ENCODE measurements around the gene SERTAD2. TPM values are rescaled to one million over a fixed set of nuclear protein-coding genes. Genes with fewer than 3 reads are reported as not detected.

SERTAD2 gene
- total and polyA plus RNA-seq, 10 donors: 10.4 to 61.4 (median 41.1) TPM

DNA sequence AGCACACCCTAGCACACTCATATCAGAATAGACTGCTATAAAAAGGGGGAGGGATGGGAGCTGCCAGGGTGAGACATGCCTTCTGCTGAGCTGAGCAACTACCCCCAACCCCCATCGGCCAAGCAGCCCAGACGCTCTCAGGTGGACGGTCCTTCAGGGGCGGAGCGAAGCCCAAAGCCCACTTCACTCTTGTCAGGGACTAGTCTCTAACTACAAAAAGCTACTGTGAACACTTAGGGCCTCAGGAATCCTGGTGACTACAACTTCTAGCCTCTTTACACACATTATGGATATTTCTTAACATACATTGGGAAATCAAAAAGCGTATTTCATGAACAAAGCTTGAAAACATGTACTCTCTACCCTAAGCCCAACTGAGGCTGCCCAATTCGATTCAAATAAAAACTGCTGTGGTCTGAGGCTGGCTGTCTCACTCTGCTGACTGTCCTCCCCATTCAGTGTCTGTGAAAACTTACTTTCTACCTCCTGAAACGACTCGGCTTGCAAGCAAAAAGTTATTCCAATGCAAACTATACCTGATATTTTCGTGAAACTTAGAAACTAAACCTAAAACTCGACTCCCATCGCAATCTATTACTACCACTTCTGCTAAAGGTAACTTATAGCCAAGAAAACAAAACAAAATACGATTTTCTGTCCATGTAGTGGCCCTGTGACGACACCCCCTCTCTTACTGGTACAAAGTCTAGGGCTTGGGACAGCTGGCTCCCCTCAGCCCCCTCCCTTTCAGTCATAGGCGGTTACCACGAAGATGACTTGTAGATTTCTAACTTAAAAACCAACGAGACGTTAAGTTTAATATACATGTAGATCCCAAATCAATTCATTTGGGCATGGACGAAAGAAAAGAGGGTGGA lies 1.2 kb downstream of the SERTAD2 start:
- DNase-seq: no peak
- peak overlapping the region; percentile 62 to 91 (median 69) for H3K4me3 ChIP-seq
- intact Hi-C loops (cut with DNase I; ENCODE audit: low total_unique reads): loop anchor here (5.0 kb wide), 1 partner anchor 100 kb away; no protein-coding TSS in a partner anchor
- 1 to 4% (median 2%) methylated on average over 19 of the region's 19 CpGs for WGBS, 5 donors
- peaks cover 59 to 87% (median 79%) of the 10 kb centered on the region in 6 donors for H3K4me1 ChIP-seq
- H3K27me3 ChIP-seq (replicated peaks in 1 of 7): no peaks in the 10 kb centered on the region
- H3K36me3 ChIP-seq: no peaks in the 10 kb centered on the region
- H3K9me3 ChIP-seq: no peaks in the 10 kb centered on the region
- TF ChIP-seq POLR2AphosphoS5 (IDR thresholded peaks at IDR 0.05): peak in 1 of 3 donors; percentile 69
- TF ChIP-seq, protein P1, sequence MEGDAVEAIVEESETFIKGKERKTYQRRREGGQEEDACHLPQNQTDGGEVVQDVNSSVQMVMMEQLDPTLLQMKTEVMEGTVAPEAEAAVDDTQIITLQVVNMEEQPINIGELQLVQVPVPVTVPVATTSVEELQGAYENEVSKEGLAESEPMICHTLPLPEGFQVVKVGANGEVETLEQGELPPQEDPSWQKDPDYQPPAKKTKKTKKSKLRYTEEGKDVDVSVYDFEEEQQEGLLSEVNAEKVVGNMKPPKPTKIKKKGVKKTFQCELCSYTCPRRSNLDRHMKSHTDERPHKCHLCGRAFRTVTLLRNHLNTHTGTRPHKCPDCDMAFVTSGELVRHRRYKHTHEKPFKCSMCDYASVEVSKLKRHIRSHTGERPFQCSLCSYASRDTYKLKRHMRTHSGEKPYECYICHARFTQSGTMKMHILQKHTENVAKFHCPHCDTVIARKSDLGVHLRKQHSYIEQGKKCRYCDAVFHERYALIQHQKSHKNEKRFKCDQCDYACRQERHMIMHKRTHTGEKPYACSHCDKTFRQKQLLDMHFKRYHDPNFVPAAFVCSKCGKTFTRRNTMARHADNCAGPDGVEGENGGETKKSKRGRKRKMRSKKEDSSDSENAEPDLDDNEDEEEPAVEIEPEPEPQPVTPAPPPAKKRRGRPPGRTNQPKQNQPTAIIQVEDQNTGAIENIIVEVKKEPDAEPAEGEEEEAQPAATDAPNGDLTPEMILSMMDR (IDR thresholded peaks at IDR 0.05 in 8 of 11, conservative IDR thresholded peaks at IDR 0.05 in 3 of 11): no peak
- peak overlapping the region; percentile 99 to 100 (median 100) for H3K27ac ChIP-seq

DNA sequence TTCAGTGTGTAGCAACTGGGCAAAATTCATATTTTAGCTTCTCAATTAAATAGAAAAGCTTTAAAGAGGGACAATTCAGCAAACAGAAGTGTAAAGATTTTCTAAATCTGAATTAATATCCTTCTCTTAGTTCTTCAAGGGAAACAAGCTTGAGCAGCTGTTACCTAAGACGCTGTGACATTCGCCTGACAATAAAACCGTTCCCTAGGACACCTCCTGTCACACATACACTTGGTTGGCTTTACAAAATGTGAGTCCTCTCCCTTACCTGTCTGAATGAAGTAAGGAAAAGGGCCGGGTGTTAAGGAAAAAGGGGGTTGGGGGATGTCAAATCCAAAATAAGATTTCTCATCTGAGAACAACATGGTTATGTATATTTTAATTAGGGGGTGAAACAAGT lies 2.1 kb downstream of the SERTAD2 start:
- Histone ChIP-seq H3K27me3 (replicated peaks in 1 of 7) (no peaks in the 10 kb centered on the region), H3K4me3 (peak overlapping the region in 3 of 8 donors; percentile 62 to 91 (median 69)), H3K4me1 (peaks cover 61 to 87% (median 79%) of the 10 kb centered on the region in 6 donors), H3K27ac (peak overlapping the region in 7 of 8 donors; percentile 8 to 100 (median 99)), H3K36me3 (no peaks in the 10 kb centered on the region), H3K9me3 (no peaks in the 10 kb centered on the region)
- 26 to 41% (median 33%) methylated on average over 4 of the region's 4 CpGs for WGBS, 5 donors
- no peak for DNase-seq
- intact Hi-C loops (cut with DNase I; ENCODE audit: low total_unique reads): loop anchor here (5.0 kb wide), 1 partner anchor 101 kb away; no protein-coding TSS in a partner anchor
- TF ChIP-seq POLR2A (IDR thresholded peaks at IDR 0.05): no peak
- TF ChIP-seq, protein P1 (IDR thresholded peaks at IDR 0.05 in 8 of 11, conservative IDR thresholded peaks at IDR 0.05 in 3 of 11): no peak
- TF ChIP-seq POLR2AphosphoS5 (IDR thresholded peaks at IDR 0.05): no peak

DNA sequence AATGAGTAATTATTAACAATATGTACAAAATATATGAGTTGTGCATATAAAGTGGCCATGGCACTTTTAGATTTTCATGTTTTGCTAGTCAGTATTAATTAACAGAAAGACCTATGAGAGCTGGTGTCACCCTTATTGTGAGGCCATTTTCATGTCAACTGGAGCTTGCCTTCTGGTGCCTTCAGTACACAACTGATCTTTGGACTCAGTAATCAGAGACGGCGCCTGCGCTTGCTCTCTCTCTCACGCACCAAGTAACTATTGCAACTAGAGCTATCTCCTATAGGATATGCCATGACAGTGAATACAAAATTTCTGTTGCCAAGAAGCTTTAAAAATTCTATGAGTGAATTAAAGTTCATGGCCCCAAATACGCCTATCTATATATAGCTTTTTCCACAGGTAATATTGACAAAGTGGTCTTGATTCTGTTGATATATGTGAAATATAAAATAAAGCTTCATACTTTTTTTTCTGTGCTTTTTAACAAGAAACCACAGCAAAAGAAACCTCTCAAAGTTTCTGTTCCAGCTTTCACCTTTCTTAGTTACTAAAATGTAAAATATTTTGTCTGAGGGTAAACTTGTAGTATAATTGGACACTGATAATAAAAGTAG lies 2.9 kb downstream of the SERTAD2 start:
- TF ChIP-seq, protein P1 (IDR thresholded peaks at IDR 0.05 in 8 of 11, conservative IDR thresholded peaks at IDR 0.05 in 3 of 11): no peak
- 80 to 90% (median 86%) methylated on average over 5 of the region's 5 CpGs for WGBS, 5 donors
- Histone ChIP-seq H3K36me3 (no peaks in the 10 kb centered on the region), H3K27me3 (replicated peaks in 1 of 7) (no peaks in the 10 kb centered on the region), H3K4me3 (peak overlapping the region in 1 of 8 donors; percentile 91), H3K9me3 (no peaks in the 10 kb centered on the region), H3K27ac (peak overlapping the region in 6 of 8 donors; percentile 8 to 100 (median 100)), H3K4me1 (peaks cover 65 to 87% (median 79%) of the 10 kb centered on the region in 6 donors)
- intact Hi-C loops (cut with DNase I; ENCODE audit: low total_unique reads): loop anchor here (5.0 kb wide), 1 partner anchor 101 kb away; no protein-coding TSS in a partner anchor
- no peak for DNase-seq

DNA sequence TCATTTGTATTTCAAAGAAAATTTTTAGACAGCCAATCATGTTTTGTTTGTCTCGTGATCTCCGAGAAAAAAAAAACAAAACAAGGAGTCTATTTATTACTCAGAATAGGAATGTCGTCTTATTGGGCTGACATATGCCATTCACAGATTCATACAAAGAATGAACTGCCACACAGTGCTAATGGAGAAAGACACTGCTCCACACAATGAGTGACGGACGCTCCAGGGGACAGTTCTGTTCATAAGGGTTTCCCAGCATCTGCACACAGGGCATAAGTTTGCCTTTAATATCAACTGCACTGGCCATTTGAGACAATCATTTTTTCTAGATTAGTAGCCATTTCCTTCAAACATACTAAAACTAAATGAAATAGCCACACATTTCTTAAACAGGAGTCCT lies 3.4 kb downstream of the SERTAD2 start:
- Histone ChIP-seq H3K9me3 (no peaks in the 10 kb centered on the region), H3K27me3 (replicated peaks in 1 of 7) (no peaks in the 10 kb centered on the region), H3K36me3 (no peaks in the 10 kb centered on the region), H3K4me1 (peaks cover 65 to 87% (median 79%) of the 10 kb centered on the region in 6 donors), H3K27ac (peak overlapping the region in 7 of 8 donors; percentile 8 to 100 (median 99)), H3K4me3 (peak overlapping the region in 1 of 8 donors; percentile 12)
- no peak for DNase-seq
- intact Hi-C loops (cut with DNase I; ENCODE audit: low total_unique reads): loop anchor here (5.0 kb wide), 1 partner anchor 102 kb away; no protein-coding TSS in a partner anchor
- 71 to 84% (median 75%) methylated on average over 5 of the region's 5 CpGs for WGBS, 5 donors
- TF ChIP-seq POLR2AphosphoS5 (IDR thresholded peaks at IDR 0.05) (no peak), POLR2A (IDR thresholded peaks at IDR 0.05) (no peak)
- TF ChIP-seq, protein P1 (IDR thresholded peaks at IDR 0.05 in 8 of 11, conservative IDR thresholded peaks at IDR 0.05 in 3 of 11): no peak
